HL-60 (cell line): ENCODE results near the gene MNS1.

ENCODE experiments used
- SPI1 ChIP-seq: IDR thresholded peaks from 2 replicates; pipeline ENCODE4 v1.6.1; 2012; ENCODE audit warnings: low read depth, mild to moderate bottlenecking, borderline replicate concordance
- TF ChIP-seq, protein P1 (sequence below): IDR thresholded peaks from one replicate; pipeline ENCODE4 v1.5.1; 2011; ENCODE audit warnings: low read length, control low read depth, inconsistent platforms; ENCODE audit not compliant: insufficient read depth
- TF ChIP-seq, protein P2 (sequence below): IDR thresholded peaks from 2 replicates; pipeline ENCODE4 v1.6.1; 2012; ENCODE audit warnings: low read depth; ENCODE audit not compliant: insufficient replicate concordance

DNA sequence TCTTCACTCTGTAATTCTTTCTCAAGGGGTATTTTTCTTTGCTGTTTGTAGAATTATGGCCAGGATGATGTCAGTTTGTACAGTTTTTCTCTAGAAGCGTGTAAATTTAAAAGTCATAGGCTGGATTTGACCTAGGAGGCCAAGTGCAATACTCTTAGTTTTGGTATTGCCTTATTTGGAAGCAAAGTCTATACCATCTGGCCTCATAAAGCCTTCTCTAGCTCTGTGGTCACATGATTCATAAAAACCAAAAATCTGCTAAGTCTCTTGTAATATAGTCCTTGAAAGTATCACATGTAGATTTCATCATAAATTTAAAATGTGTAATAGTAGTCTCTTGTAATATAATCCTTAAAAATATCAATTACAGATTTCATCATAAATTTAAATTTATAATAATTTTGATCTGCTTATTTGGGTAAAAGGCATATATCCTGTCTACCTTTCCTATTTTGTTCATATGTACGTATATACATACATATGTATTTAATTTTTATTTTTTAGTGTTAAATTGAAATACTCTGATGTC, 74.1 kb downstream of the MNS1 start:
- TF ChIP-seq, protein P1, sequence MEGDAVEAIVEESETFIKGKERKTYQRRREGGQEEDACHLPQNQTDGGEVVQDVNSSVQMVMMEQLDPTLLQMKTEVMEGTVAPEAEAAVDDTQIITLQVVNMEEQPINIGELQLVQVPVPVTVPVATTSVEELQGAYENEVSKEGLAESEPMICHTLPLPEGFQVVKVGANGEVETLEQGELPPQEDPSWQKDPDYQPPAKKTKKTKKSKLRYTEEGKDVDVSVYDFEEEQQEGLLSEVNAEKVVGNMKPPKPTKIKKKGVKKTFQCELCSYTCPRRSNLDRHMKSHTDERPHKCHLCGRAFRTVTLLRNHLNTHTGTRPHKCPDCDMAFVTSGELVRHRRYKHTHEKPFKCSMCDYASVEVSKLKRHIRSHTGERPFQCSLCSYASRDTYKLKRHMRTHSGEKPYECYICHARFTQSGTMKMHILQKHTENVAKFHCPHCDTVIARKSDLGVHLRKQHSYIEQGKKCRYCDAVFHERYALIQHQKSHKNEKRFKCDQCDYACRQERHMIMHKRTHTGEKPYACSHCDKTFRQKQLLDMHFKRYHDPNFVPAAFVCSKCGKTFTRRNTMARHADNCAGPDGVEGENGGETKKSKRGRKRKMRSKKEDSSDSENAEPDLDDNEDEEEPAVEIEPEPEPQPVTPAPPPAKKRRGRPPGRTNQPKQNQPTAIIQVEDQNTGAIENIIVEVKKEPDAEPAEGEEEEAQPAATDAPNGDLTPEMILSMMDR: no peak
- TF ChIP-seq, protein P2, sequence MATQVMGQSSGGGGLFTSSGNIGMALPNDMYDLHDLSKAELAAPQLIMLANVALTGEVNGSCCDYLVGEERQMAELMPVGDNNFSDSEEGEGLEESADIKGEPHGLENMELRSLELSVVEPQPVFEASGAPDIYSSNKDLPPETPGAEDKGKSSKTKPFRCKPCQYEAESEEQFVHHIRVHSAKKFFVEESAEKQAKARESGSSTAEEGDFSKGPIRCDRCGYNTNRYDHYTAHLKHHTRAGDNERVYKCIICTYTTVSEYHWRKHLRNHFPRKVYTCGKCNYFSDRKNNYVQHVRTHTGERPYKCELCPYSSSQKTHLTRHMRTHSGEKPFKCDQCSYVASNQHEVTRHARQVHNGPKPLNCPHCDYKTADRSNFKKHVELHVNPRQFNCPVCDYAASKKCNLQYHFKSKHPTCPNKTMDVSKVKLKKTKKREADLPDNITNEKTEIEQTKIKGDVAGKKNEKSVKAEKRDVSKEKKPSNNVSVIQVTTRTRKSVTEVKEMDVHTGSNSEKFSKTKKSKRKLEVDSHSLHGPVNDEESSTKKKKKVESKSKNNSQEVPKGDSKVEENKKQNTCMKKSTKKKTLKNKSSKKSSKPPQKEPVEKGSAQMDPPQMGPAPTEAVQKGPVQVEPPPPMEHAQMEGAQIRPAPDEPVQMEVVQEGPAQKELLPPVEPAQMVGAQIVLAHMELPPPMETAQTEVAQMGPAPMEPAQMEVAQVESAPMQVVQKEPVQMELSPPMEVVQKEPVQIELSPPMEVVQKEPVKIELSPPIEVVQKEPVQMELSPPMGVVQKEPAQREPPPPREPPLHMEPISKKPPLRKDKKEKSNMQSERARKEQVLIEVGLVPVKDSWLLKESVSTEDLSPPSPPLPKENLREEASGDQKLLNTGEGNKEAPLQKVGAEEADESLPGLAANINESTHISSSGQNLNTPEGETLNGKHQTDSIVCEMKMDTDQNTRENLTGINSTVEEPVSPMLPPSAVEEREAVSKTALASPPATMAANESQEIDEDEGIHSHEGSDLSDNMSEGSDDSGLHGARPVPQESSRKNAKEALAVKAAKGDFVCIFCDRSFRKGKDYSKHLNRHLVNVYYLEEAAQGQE: no peak
- no peak for TF ChIP-seq SPI1
